ENCODE data around the gene SPEN. TPM values are rescaled to one million over a fixed set of nuclear protein-coding genes. Genes with fewer than 3 reads are reported as not detected.
A peak's percentile ranks its signal among the peaks of the same experiment; 100 is the strongest.
"Not testable (repeated sequence)": the region's sequence is repeated elsewhere in the genome, so short reads cannot be mapped to it uniquely, and the experiment has no call there.

The SPEN gene
- total RNA-seq, 4 donors from 2014 or later: 34.6 to 49.9 (median 44.7) TPM

DNA sequence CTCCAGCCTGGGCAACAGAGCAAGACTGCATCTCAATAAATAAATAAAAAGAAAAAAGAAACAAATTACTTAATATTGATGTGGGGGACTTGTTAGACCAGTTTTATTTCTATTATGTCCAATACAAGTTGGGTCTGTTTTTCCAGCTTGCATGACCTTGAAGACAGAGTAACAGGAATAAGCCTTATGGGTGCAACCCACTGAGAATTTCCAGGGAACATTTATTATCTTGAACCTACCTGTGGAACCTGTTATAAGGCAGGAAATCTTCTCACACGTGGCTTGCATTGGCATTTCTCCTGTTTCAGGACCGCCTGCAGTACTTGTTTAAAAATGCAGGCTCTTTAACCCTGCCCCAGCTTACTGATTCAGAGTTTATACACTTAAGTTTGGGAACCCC, 64.4 kb downstream of the SPEN start:
- 86% methylated on average over 2 of the region's 2 CpGs for WGBS
- Histone ChIP-seq H3K27me3 (no peaks in the 10 kb centered on the region), H3K36me3 (peaks cover 16 to 73% (median 48%) of the 10 kb centered on the region in 4 donors), H3K27ac (replicated peaks in 1 of 4) (no peak overlapping the region), H3K4me1 (peaks cover 3 to 20% (median 14%) of the 10 kb centered on the region in 4 donors), H3K9me3 (no peaks in the 10 kb centered on the region), H3K4me3 (no peak overlapping the region)
- no peak for TF ChIP-seq EP300 (IDR thresholded peaks at IDR 0.05)
- TF ChIP-seq POLR2A (IDR thresholded peaks at IDR 0.05; ENCODE audit: low read depth): no peak
- no peak for TF ChIP-seq POLR2AphosphoS5 (IDR thresholded peaks at IDR 0.05)
- TF ChIP-seq, protein P1, sequence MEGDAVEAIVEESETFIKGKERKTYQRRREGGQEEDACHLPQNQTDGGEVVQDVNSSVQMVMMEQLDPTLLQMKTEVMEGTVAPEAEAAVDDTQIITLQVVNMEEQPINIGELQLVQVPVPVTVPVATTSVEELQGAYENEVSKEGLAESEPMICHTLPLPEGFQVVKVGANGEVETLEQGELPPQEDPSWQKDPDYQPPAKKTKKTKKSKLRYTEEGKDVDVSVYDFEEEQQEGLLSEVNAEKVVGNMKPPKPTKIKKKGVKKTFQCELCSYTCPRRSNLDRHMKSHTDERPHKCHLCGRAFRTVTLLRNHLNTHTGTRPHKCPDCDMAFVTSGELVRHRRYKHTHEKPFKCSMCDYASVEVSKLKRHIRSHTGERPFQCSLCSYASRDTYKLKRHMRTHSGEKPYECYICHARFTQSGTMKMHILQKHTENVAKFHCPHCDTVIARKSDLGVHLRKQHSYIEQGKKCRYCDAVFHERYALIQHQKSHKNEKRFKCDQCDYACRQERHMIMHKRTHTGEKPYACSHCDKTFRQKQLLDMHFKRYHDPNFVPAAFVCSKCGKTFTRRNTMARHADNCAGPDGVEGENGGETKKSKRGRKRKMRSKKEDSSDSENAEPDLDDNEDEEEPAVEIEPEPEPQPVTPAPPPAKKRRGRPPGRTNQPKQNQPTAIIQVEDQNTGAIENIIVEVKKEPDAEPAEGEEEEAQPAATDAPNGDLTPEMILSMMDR (IDR thresholded peaks at IDR 0.05): no peak
- no peak for DNase-seq (ENCODE audit: extremely low spot score)
- intact Hi-C loops (cut with DNase I): no loop called here

DNA sequence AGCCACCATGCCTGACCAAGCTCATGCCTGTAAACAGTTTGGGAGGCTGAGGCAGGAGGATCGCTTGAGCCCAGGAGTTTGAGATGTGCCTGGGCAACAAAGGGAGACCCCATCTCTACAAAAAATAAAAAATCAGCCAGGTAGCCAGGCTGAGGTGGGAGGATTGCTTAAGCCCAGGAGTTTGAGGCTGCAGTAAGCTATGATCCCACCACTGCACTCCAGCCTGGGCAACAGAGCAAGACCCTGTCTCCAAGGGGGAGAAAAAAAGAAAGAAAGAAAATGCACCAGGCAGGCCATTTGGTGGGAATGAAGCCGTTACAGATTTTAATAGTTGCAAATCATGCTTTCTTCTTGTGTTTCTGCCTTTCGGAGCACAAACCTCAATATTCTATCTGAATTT, 66.1 kb downstream of the SPEN start:
- peaks cover 3 to 30% (median 17%) of the 10 kb centered on the region in 4 donors for H3K4me1 ChIP-seq

DNA sequence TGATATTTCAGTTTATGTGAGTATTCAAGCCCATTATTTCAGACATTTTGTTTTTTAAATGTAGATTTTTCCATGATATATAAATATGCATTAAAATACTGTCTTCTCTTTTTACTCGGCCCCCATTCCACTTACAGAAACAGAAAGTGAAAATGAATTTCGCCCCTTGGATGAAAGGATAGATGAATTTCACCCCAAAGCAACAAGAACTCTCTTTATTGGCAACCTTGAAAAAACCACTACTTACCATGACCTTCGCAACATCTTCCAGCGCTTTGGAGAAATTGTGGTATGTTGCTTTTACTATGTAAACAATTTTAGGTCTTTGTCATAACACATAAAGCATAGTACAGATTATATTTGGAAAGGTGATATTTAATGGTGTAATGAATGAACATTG, 68.5 kb downstream of the SPEN start:
- 48% methylated on average over 4 of the region's 4 CpGs for WGBS
- H3K4me1 ChIP-seq: peaks cover 3 to 30% (median 17%) of the 10 kb centered on the region in 4 donors
- no peak for TF ChIP-seq POLR2A (IDR thresholded peaks at IDR 0.05; ENCODE audit: low read depth)
- no peak for TF ChIP-seq POLR2AphosphoS5 (IDR thresholded peaks at IDR 0.05)
- TF ChIP-seq, protein P1 (IDR thresholded peaks at IDR 0.05): no peak
- TF ChIP-seq EP300 (IDR thresholded peaks at IDR 0.05): no peak
- peak overlapping the region in 3 of 4 donors; percentile 10 to 24 (median 22) for H3K4me3 ChIP-seq
- no peaks in the 10 kb centered on the region for H3K9me3 ChIP-seq
- H3K36me3 ChIP-seq: peaks cover 20 to 97% (median 64%) of the 10 kb centered on the region in 4 donors
- no peak for DNase-seq (ENCODE audit: extremely low spot score)
- intact Hi-C loops (cut with DNase I): no loop called here
- peak overlapping the region in 3 of 4 donors; percentile 15 to 61 (median 56) for H3K27ac ChIP-seq (replicated peaks in 1 of 4)
- H3K27me3 ChIP-seq: no peaks in the 10 kb centered on the region

More for the DNA sequence above, 66.1 kb downstream of the SPEN start:
- peaks cover 16 to 89% (median 58%) of the 10 kb centered on the region in 4 donors for H3K36me3 ChIP-seq
- WGBS: 96% methylated on average over 3 of the region's 3 CpGs
- H3K27me3 ChIP-seq; H3K27ac ChIP-seq (replicated peaks in 1 of 4); H3K9me3 ChIP-seq; DNase-seq (ENCODE audit: extremely low spot score); H3K4me3 ChIP-seq; intact Hi-C loops (cut with DNase I): not testable (repeated sequence)

DNA sequence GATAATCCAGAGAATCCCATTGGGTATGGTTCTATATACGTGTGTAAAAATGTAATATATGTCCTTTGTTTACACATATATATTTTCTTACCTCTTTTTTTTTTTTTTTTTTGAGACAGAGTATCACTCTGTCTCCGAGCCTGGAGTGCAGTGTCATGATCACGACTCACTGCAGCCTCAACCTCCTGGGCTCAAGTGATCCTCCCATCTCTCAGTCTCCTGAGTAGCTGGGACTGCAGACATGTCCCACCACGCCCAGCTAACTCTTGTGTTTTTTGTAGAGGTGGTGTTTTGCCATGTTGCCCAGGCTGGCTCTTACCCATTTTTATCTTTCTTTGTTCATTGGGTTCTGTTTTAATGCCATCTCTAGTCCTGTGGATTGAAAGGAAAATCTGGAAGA, 68.9 kb downstream of the SPEN start:
- H3K36me3 ChIP-seq: peaks cover 21 to 97% (median 64%) of the 10 kb centered on the region in 4 donors

DNA sequence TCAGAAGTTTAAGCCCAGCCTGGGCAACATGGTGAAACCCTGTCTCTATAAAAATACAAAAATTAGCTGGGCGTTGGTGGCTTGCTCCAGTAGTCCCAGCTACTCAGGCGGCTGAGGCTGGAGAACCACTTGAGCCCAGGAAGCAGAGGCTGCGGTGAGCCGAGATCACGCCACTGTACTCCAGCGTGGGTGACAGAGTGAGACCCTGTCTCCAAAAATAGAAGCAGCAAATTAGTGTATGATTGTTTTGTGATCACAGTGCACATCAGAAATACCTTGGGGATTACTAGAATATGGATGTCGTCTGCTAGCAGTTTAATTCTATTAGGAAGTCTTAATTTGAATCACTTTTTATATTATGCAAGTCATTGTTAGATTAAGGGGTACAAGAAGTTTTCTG, 69.4 kb downstream of the SPEN start:
- WGBS: 84% methylated on average over 7 of the region's 7 CpGs
- peak overlapping the region; percentile 15 to 61 (median 40) for H3K27ac ChIP-seq (replicated peaks in 1 of 4)
- intact Hi-C loops (cut with DNase I): no loop called here
- H3K27me3 ChIP-seq: no peaks in the 10 kb centered on the region
- H3K4me3 ChIP-seq: no peak overlapping the region
- peaks cover 3 to 30% (median 17%) of the 10 kb centered on the region in 4 donors for H3K4me1 ChIP-seq
- H3K9me3 ChIP-seq: no peaks in the 10 kb centered on the region
- peaks cover 18 to 97% (median 64%) of the 10 kb centered on the region in 4 donors for H3K36me3 ChIP-seq
- no peak for DNase-seq (ENCODE audit: extremely low spot score)
- TF ChIP-seq POLR2AphosphoS5 (IDR thresholded peaks at IDR 0.05) (no peak), POLR2A (IDR thresholded peaks at IDR 0.05; ENCODE audit: low read depth) (no peak), EP300 (IDR thresholded peaks at IDR 0.05) (no peak)
- TF ChIP-seq, protein P1 (IDR thresholded peaks at IDR 0.05): no peak

More for the DNA sequence above, 68.9 kb downstream of the SPEN start:
- Histone ChIP-seq H3K27ac (replicated peaks in 1 of 4) (peak overlapping the region; percentile 15 to 61 (median 40)), H3K4me1 (peaks cover 3 to 30% (median 17%) of the 10 kb centered on the region in 4 donors), H3K9me3 (no peaks in the 10 kb centered on the region), H3K4me3 (peak overlapping the region in 2 of 4 donors; percentile 22 to 24), H3K27me3 (no peaks in the 10 kb centered on the region)
- intact Hi-C loops (cut with DNase I): no loop called here
- DNase-seq (ENCODE audit: extremely low spot score): no peak
- TF ChIP-seq, protein P1 (IDR thresholded peaks at IDR 0.05): no peak
- TF ChIP-seq POLR2AphosphoS5 (IDR thresholded peaks at IDR 0.05) (no peak), EP300 (IDR thresholded peaks at IDR 0.05) (no peak), POLR2A (IDR thresholded peaks at IDR 0.05; ENCODE audit: low read depth) (no peak)
- WGBS: 55% methylated on average over 4 of the region's 4 CpGs

All from esophagus muscularis mucosa (tissue), 4 donors.